ENCODE data around the gene ADAMTS2.

The ADAMTS2 gene

GRCh38 chr5:179137643-179138567 is 207.4 kb downstream of the ADAMTS2 start:
- Histone ChIP-seq H2BK12ac (ENCODE audit: low read length) (no peak overlapping the region), H3K4me2 (ENCODE audit: insufficient read depth, low read length, poor library complexity, severe bottlenecking) (no peak overlapping the region), H3K9ac (ENCODE audit: low read depth, low read length, poor library complexity) (peak overlapping the region; percentile 44), H2AK5ac (ENCODE audit: low read depth, low read length) (peak overlapping the region; percentile 63), H3K4me3 (ENCODE audit: low read length in 2 of 2) (no peak overlapping the region), H2AFZ (ENCODE audit: low read length) (no peak overlapping the region), H3K27me3 (ENCODE audit: control insufficient read depth in 3 of 3, insufficient read depth in 3 of 3, low read depth in 1 of 3, low read length in 3 of 3) (no peaks in the 10 kb centered on the region), H3K4ac (ENCODE audit: low read length) (peak overlapping the region; percentile 17), H2BK5ac (ENCODE audit: low read length) (no peak overlapping the region), H3K27ac (replicated peaks; ENCODE audit: low read length) (no peak overlapping the region), H2BK120ac (ENCODE audit: low read depth, low read length) (no peak overlapping the region), H3K4me1 (ENCODE audit: control insufficient read depth in 2 of 2, insufficient read depth in 1 of 2, low read depth in 1 of 2, low read length in 2 of 2) (peaks cover 0 to 3% of the 10 kb centered on the region in 2 donors), H3K23ac (ENCODE audit: low read depth, low read length, poor library complexity) (no peak overlapping the region), H3K9me3 (replicated peaks in 1 of 2; ENCODE audit: control insufficient read depth in 2 of 2, insufficient read depth in 1 of 2, low read depth in 1 of 2, low read length in 2 of 2) (peaks cover 0 to 2% of the 10 kb centered on the region in 2 donors), H4K8ac (ENCODE audit: low read depth, low read length) (no peak overlapping the region), H3K18ac (ENCODE audit: low read length) (peak overlapping the region; percentile 76), H3K36me3 (replicated peaks in 1 of 2; ENCODE audit: control insufficient read depth in 2 of 2, insufficient read depth in 2 of 2, low read length in 2 of 2) (no peaks in the 10 kb centered on the region), H3K79me1 (ENCODE audit: low read depth, low read length) (no peaks in the 10 kb centered on the region), H2BK15ac (ENCODE audit: low read length) (peak overlapping the region; percentile 75), H3K14ac (ENCODE audit: low read length) (no peak overlapping the region), H4K91ac (ENCODE audit: low read depth, low read length, poor library complexity) (no peak overlapping the region)
- WGBS, 2 donors (ENCODE audit: extremely low coverage in 2 of 2, insufficient read length in 2 of 2, insufficient replicate concordance in 1 of 2): no CpG with 5 or more reads among the region's 33 CpGs
- no peak for DNase-seq (ENCODE audit: low spot score)

DNA sequence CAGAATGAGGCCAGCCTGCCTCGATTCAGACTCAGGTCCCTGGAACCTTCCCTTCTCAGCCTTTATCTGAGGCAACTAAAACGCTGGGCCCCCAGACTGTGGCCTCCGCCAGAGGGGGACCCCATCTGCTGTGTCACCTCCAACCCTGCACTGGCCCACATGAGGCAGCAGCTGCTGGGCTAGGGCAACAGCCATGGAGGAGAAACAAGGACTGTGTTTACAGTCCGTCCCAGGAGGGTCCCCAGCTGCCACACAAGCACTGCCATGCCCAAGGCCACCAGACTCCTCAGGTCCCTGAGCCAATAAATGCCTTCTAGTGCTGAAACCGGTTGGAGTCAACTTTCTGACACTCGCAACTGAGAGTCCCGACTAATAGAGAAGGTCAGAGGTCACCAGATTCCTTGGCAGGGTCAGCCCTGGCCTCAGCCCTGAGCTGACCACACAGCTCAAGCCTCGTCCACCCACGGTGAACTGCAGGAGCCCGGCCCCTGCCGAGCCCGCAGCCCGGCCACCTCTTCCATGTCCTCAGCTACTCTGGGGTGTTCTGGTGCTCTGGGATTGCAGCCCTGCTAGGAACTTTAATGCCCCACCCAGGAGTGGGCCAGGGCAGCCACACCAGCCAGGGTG is 208.1 kb downstream of the ADAMTS2 start:
- H2BK5ac ChIP-seq (ENCODE audit: low read length): no peak overlapping the region
- H3K23ac ChIP-seq (ENCODE audit: low read depth, low read length, poor library complexity): no peak overlapping the region
- H4K8ac ChIP-seq (ENCODE audit: low read depth, low read length): no peak overlapping the region
- no peaks in the 10 kb centered on the region for H3K79me1 ChIP-seq (ENCODE audit: low read depth, low read length)
- H2BK120ac ChIP-seq (ENCODE audit: low read depth, low read length): no peak overlapping the region
- no peak overlapping the region for H2BK15ac ChIP-seq (ENCODE audit: low read length)
- no peak overlapping the region for H2BK12ac ChIP-seq (ENCODE audit: low read length)
- no peak overlapping the region for H3K27ac ChIP-seq (replicated peaks; ENCODE audit: low read length)
- peak overlapping the region; percentile 17 for H3K18ac ChIP-seq (ENCODE audit: low read length)
- no peak overlapping the region for H3K4me2 ChIP-seq (ENCODE audit: insufficient read depth, low read length, poor library complexity, severe bottlenecking)
- no CpG with 5 or more reads among the region's 13 CpGs for WGBS, 2 donors (ENCODE audit: extremely low coverage in 2 of 2, insufficient read length in 2 of 2, insufficient replicate concordance in 1 of 2)
- no peak for DNase-seq (ENCODE audit: low spot score)
- no peak overlapping the region for H3K4ac ChIP-seq (ENCODE audit: low read length)
- no peaks in the 10 kb centered on the region for H3K27me3 ChIP-seq (ENCODE audit: control insufficient read depth in 3 of 3, insufficient read depth in 3 of 3, low read depth in 1 of 3, low read length in 3 of 3)
- no peak overlapping the region for H4K91ac ChIP-seq (ENCODE audit: low read depth, low read length, poor library complexity)
- no peak overlapping the region for H2AK5ac ChIP-seq (ENCODE audit: low read depth, low read length)
- no peak overlapping the region for H3K9ac ChIP-seq (ENCODE audit: low read depth, low read length, poor library complexity)
- H3K4me3 ChIP-seq (ENCODE audit: low read length in 2 of 2): no peak overlapping the region
- H3K4me1 ChIP-seq (ENCODE audit: control insufficient read depth in 2 of 2, insufficient read depth in 1 of 2, low read depth in 1 of 2, low read length in 2 of 2): peaks cover 0 to 3% of the 10 kb centered on the region in 2 donors
- peaks cover 0 to 2% of the 10 kb centered on the region in 2 donors for H3K9me3 ChIP-seq (replicated peaks in 1 of 2; ENCODE audit: control insufficient read depth in 2 of 2, insufficient read depth in 1 of 2, low read depth in 1 of 2, low read length in 2 of 2)
- no peaks in the 10 kb centered on the region for H3K36me3 ChIP-seq (replicated peaks in 1 of 2; ENCODE audit: control insufficient read depth in 2 of 2, insufficient read depth in 2 of 2, low read length in 2 of 2)
- no peak overlapping the region for H3K14ac ChIP-seq (ENCODE audit: low read length)
- no peak overlapping the region for H2AFZ ChIP-seq (ENCODE audit: low read length)

DNA sequence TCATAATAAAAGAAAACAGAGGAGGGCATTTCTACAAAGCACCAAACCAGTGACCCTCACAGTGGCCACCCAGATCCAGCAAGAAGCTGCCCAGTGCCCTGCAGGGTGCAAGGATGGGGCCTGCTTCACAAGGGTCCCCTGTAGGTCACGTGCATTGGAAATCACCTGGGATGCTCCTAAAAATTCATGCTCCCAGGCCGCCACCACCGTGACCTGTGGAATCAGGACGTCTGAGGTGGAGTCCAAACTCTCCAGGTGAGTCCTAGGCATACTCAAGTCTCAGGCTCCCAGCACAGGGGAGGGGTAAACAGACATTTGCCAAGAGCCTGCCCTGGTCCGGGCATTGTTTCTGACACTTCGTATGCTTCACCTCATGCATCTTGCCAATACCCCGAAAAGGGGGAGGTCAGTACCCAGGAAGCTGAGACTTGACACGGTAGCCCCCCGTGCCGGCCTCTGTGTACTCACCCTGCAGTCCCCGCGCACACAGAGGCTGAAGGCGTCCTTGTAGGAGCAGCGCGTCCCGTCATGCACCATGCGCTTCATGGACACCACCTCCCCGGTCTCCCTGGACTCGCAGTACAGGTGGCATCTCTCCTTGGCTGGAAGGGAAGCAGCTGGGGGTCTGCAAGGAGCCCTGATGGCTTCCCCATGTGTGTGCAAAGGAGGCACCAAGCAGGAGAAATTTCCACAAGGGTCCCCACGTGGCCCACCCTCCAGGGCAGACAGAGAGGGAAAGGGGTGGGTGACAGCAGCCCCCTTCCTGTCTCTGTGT is 209.6 kb downstream of the ADAMTS2 start:
- no peak overlapping the region for H3K4me3 ChIP-seq (ENCODE audit: low read length in 2 of 2)
- no peak overlapping the region for H2AFZ ChIP-seq (ENCODE audit: low read length)
- no peaks in the 10 kb centered on the region for H3K79me1 ChIP-seq (ENCODE audit: low read depth, low read length)
- H3K36me3 ChIP-seq (replicated peaks in 1 of 2; ENCODE audit: control insufficient read depth in 2 of 2, insufficient read depth in 2 of 2, low read length in 2 of 2): no peaks in the 10 kb centered on the region
- H3K9ac ChIP-seq (ENCODE audit: low read depth, low read length, poor library complexity): no peak overlapping the region
- no peak overlapping the region for H4K8ac ChIP-seq (ENCODE audit: low read depth, low read length)
- no peaks in the 10 kb centered on the region for H3K27me3 ChIP-seq (ENCODE audit: control insufficient read depth in 3 of 3, insufficient read depth in 3 of 3, low read depth in 1 of 3, low read length in 3 of 3)
- H2BK120ac ChIP-seq (ENCODE audit: low read depth, low read length): no peak overlapping the region
- H3K27ac ChIP-seq (replicated peaks; ENCODE audit: low read length): no peak overlapping the region
- H3K18ac ChIP-seq (ENCODE audit: low read length): no peak overlapping the region
- H3K4me1 ChIP-seq (ENCODE audit: control insufficient read depth in 2 of 2, insufficient read depth in 1 of 2, low read depth in 1 of 2, low read length in 2 of 2): peaks cover 0 to 3% of the 10 kb centered on the region in 2 donors
- DNase-seq (ENCODE audit: low spot score): no peak
- no peak overlapping the region for H3K23ac ChIP-seq (ENCODE audit: low read depth, low read length, poor library complexity)
- H2BK12ac ChIP-seq (ENCODE audit: low read length): no peak overlapping the region
- no peak overlapping the region for H2BK5ac ChIP-seq (ENCODE audit: low read length)
- no peak overlapping the region for H2BK15ac ChIP-seq (ENCODE audit: low read length)
- no peak overlapping the region for H4K91ac ChIP-seq (ENCODE audit: low read depth, low read length, poor library complexity)
- H2AK5ac ChIP-seq (ENCODE audit: low read depth, low read length): no peak overlapping the region
- peak overlapping the region; percentile 17 for H3K14ac ChIP-seq (ENCODE audit: low read length)
- H3K4ac ChIP-seq (ENCODE audit: low read length): no peak overlapping the region
- no peak overlapping the region for H3K4me2 ChIP-seq (ENCODE audit: insufficient read depth, low read length, poor library complexity, severe bottlenecking)
- peaks cover 0 to 2% of the 10 kb centered on the region in 2 donors for H3K9me3 ChIP-seq (replicated peaks in 1 of 2; ENCODE audit: control insufficient read depth in 2 of 2, insufficient read depth in 1 of 2, low read depth in 1 of 2, low read length in 2 of 2)
- WGBS, 2 donors (ENCODE audit: extremely low coverage in 2 of 2, insufficient read length in 2 of 2, insufficient replicate concordance in 1 of 2): no CpG with 5 or more reads among the region's 20 CpGs
